Type B pancreatic cell (in vitro differentiated cells): ENCODE results near the gene BRMS1L. TPM values are rescaled to one million over a fixed set of nuclear protein-coding genes. Genes with fewer than 3 reads are reported as not detected.

Experiments used
- DNase-seq: peaks from one replicate; pipeline ENCODE4 v3.0.0; 2021; ENCODE audit warnings: mixed read lengths; ENCODE audit not compliant: unreplicated experiment; ENCODE audit errors: extremely low spot score
- H3K27ac Mint-ChIP-seq: 2 replicates; pipeline ENCODE4 v1.8.0; 2021; ENCODE audit warnings: mild to moderate bottlenecking, mixed read lengths
- H3K27me3 Mint-ChIP-seq: 2 replicates; pipeline ENCODE4 v1.8.0; 2021; ENCODE audit warnings: mixed read lengths
- H3K36me3 Mint-ChIP-seq: 2 replicates; pipeline ENCODE4 v1.8.0; 2021; ENCODE audit warnings: mixed read lengths
- H3K4me1 Mint-ChIP-seq: one replicate; pipeline ENCODE4 v1.8.0; 2021; ENCODE audit warnings: mixed read lengths; ENCODE audit not compliant: unreplicated experiment
- H3K4me3 Mint-ChIP-seq: 2 replicates; pipeline ENCODE4 v1.8.0; 2021; ENCODE audit warnings: mild to moderate bottlenecking, mixed read lengths
- H3K9me3 Mint-ChIP-seq: 2 replicates; pipeline ENCODE4 v1.8.0; 2021; ENCODE audit warnings: mixed read lengths
- total RNA-seq: library from RNA; stranded (reverse); gene quantifications from 2 replicates; pipeline ENCODE4 v1.2.1, GENCODE V29; 2021; ENCODE audit warnings: low replicate concordance
- TF ChIP-seq, protein P1 (sequence below): fragments of 200-600 bp; sonication (generic); conservative IDR thresholded peaks from 2 replicates; pipeline ENCODE4 v1.5.0; 2021; ENCODE audit warnings: antibody characterized with exemption, mild to moderate bottlenecking

BRMS1L gene
- total RNA-seq, 1 donor from 2014 or later: 14.6 TPM

DNA sequence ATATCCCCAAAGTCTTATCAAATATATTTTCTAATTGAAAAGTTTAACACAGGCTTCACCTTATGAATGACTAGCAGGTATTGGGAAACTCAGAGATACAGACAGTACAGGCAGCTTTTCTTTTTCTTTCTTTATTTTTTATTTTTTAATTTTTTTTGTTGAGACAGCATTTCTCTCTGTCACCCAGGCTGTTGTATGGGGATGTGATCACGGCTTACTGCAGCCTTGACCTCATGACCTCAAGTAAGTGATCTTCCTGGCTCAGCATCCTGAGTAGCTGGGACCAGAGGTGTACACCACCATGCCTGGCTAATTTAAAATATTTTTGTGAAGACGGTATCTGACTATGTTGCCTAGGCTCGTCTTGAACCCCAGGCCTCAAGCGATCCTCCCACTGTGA lies 85.0 kb downstream of the BRMS1L start:
- no peak overlapping the region for H3K27ac Mint-ChIP-seq
- H3K36me3 Mint-ChIP-seq: no peaks in the 10 kb centered on the region
- H3K4me1 Mint-ChIP-seq: no peaks in the 10 kb centered on the region
- H3K27me3 Mint-ChIP-seq: no peaks in the 10 kb centered on the region
- no peak for DNase-seq
- no peaks in the 10 kb centered on the region for H3K9me3 Mint-ChIP-seq
- no peak overlapping the region for H3K4me3 Mint-ChIP-seq
- TF ChIP-seq, protein P1, sequence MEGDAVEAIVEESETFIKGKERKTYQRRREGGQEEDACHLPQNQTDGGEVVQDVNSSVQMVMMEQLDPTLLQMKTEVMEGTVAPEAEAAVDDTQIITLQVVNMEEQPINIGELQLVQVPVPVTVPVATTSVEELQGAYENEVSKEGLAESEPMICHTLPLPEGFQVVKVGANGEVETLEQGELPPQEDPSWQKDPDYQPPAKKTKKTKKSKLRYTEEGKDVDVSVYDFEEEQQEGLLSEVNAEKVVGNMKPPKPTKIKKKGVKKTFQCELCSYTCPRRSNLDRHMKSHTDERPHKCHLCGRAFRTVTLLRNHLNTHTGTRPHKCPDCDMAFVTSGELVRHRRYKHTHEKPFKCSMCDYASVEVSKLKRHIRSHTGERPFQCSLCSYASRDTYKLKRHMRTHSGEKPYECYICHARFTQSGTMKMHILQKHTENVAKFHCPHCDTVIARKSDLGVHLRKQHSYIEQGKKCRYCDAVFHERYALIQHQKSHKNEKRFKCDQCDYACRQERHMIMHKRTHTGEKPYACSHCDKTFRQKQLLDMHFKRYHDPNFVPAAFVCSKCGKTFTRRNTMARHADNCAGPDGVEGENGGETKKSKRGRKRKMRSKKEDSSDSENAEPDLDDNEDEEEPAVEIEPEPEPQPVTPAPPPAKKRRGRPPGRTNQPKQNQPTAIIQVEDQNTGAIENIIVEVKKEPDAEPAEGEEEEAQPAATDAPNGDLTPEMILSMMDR: no peak

DNA sequence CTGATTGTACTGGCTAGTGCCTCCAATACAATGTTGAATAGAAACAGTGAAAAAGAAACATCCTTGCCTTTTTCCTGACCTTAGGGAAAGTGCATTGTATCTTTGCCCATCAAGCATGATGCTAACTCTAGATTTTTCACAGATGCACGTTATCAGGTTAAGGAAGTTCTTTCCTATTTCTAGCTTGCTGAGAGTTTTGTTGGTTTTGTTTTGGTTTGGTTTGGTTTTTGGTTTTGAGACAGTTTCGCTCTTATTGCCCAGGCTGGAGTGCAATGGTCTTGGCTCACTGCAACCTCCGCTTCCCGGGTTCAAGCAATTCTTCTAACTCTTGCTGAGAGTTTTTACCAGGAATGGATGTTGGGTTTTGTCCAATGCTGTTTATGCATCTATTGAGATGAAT lies 89.0 kb downstream of the BRMS1L start:
- TF ChIP-seq, protein P1: no peak
- no peaks in the 10 kb centered on the region for H3K9me3 Mint-ChIP-seq
- peaks cover 4% of the 10 kb centered on the region for H3K36me3 Mint-ChIP-seq
- no peak overlapping the region for H3K4me3 Mint-ChIP-seq
- no peaks in the 10 kb centered on the region for H3K27me3 Mint-ChIP-seq
- H3K27ac Mint-ChIP-seq: no peak overlapping the region
- DNase-seq: no peak
- H3K4me1 Mint-ChIP-seq: no peaks in the 10 kb centered on the region

DNA sequence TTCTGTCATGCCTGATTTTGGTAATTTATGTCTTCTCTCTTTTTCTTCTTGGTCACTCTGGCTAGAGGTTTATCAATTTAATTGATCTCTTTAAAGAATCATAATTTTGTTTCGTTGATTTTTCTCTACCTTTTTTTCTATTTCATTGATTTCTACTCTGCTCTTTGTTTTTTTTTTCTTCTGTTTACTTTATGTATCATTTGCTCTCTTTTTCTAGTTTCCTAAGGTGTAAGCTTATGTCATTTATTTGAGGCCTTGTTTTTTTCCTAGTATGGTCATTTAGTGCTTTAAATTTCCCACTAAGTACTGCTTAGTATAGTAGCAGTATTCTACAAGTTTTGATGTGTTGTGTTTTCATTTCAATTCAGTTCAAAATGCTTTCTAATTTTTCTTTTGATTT lies 89.6 kb downstream of the BRMS1L start:
- H3K4me1 Mint-ChIP-seq: no peaks in the 10 kb centered on the region
- H3K4me3 Mint-ChIP-seq: no peak overlapping the region
- H3K9me3 Mint-ChIP-seq: no peaks in the 10 kb centered on the region
- TF ChIP-seq, protein P1: no peak
- DNase-seq: no peak
- peaks cover 4% of the 10 kb centered on the region for H3K36me3 Mint-ChIP-seq
- no peak overlapping the region for H3K27ac Mint-ChIP-seq
- H3K27me3 Mint-ChIP-seq: no peaks in the 10 kb centered on the region

Other genes with a start within 250 kb of the BRMS1L start
- 38.9 and 45.7 TPM in 2 replicates for gene RALGAPA1, start 17.0 kb upstream of the BRMS1L start, total RNA-seq